GM12878 (cell line): Measurements from ENCODE around the gene EEF1A1. TPM values are rescaled to one million over a fixed set of nuclear protein-coding genes. Genes with fewer than 3 reads are reported as not detected.

Source experiments
- ASH2L ChIP-seq: fragments of 300-600, 200-600 bp; sonication (generic); IDR thresholded peaks from 2 replicates; pipeline ENCODE4 v1.6.1; 2017; ENCODE audit warnings: low read depth, mild to moderate bottlenecking, borderline replicate concordance
- ATF7 ChIP-seq: fragments of 450-650 bp; IDR thresholded peaks from 2 replicates; pipeline ENCODE4 v1.6.1; 2016; ENCODE audit warnings: low read depth, mild to moderate bottlenecking
- BCL3 ChIP-seq: IDR thresholded peaks from 2 replicates; pipeline ENCODE4 v1.6.1; 2011; ENCODE audit warnings: borderline replicate concordance, low read depth, mild to moderate bottlenecking, moderate library complexity, low read length; ENCODE audit not compliant: insufficient read depth, poor library complexity, severe bottlenecking
- BHLHE40 ChIP-seq, 2 experiments: fragments of 450-650 bp in 1 of 2; IDR thresholded peaks; 2 replicates each; pipeline ENCODE4 v1.6.1; 2011 to 2017; ENCODE audit warnings: low read depth in 2 of 2, borderline replicate concordance in 1 of 2, improper control_type of control experiment in 1 of 2, low read length in 1 of 2, mild to moderate bottlenecking in 1 of 2
- CEBPB ChIP-seq, 2 experiments: fragments of 150-350 bp in 1 of 2; IDR thresholded peaks; 2 replicates each; pipeline ENCODE4 v1.6.1; 2012 to 2014; ENCODE audit warnings: low read depth in 2 of 2, low read length in 2 of 2, borderline replicate concordance in 1 of 2, inconsistent platforms in 1 of 2
- EED ChIP-seq: sonication (generic); IDR thresholded peaks from 2 replicates; pipeline ENCODE4 v1.6.1; 2016; ENCODE audit warnings: antibody characterized with exemption, low read depth
- EGR1 ChIP-seq, 2 experiments: IDR thresholded peaks; 1 replicate in 1 of 2; 2 replicates in 1 of 2; pipeline ENCODE4 v1.6.1; 2011 to 2012; ENCODE audit warnings: low read depth in 2 of 2, low read length in 2 of 2, borderline replicate concordance in 1 of 2, mild to moderate bottlenecking in 1 of 2, moderate library complexity in 1 of 2
- NR2C1 ChIP-seq: fragments of 450-650 bp; IDR thresholded peaks from 2 replicates; pipeline ENCODE4 v1.6.1; 2017; ENCODE audit warnings: antibody characterized with exemption, mild to moderate bottlenecking, moderate library complexity
- PML ChIP-seq: IDR thresholded peaks from 2 replicates; pipeline ENCODE4 v1.6.1; 2012; ENCODE audit warnings: low read length, inconsistent platforms
- RAD51 ChIP-seq: fragments of 450-650 bp; IDR thresholded peaks from 2 replicates; pipeline ENCODE4 v1.6.1; 2016; ENCODE audit warnings: moderate library complexity, mild to moderate bottlenecking, inconsistent platforms
- RB1 ChIP-seq: fragments of 450-650 bp; formaldehyde crosslinking; IDR thresholded peaks from 2 replicates; pipeline ENCODE4 v1.6.1; 2017; ENCODE audit warnings: mild to moderate bottlenecking, borderline replicate concordance
- RELB ChIP-seq: fragments of 450-650 bp; IDR thresholded peaks from 2 replicates; pipeline ENCODE4 v1.6.1; 2017; ENCODE audit warnings: low read depth, mild to moderate bottlenecking, moderate library complexity
- SMAD1 ChIP-seq: fragments of 450-650 bp; IDR thresholded peaks from 2 replicates; pipeline ENCODE4 v1.6.1; 2018; ENCODE audit warnings: mild to moderate bottlenecking, low read depth; ENCODE audit not compliant: partially characterized antibody
- SMAD5 ChIP-seq: IDR thresholded peaks from 2 replicates; pipeline ENCODE4 v1.6.1; 2016; ENCODE audit warnings: antibody characterized with exemption, low read depth
- STAT3 ChIP-seq: IDR thresholded peaks from 2 replicates; pipeline ENCODE4 v1.6.1; 2011; ENCODE audit warnings: low read depth, low read length, improper control_type of control experiment
- YY1 ChIP-seq: IDR thresholded peaks from 2 replicates; pipeline ENCODE4 v1.6.1; 2011; ENCODE audit warnings: low read depth, mild to moderate bottlenecking, low read length
- polyA plus RNA-seq, 11 experiments: library from polyadenylated mRNA; depleted of rRNA in 4 of 11; unstranded in 6 of 11; stranded (reverse) in 5 of 11; fragments of >200 nt; fragmentation: Nextera tagmentation in 4 of 11; fragmentation: Illumina TruSeq in 1 of 11; extraction: Ambion mirVana in 4 of 11; extraction: Trizol in 1 of 11; gene quantifications; 1 replicate in 1 of 11; 2 replicates in 10 of 11; pipeline versions ENCODE4 v1.2.1 to v1.2.3, GENCODE V29; 2011 to 2016; ENCODE audit warnings: inconsistent platforms in 2 of 11, missing spikeins in 2 of 11, low read depth in 1 of 11
- total RNA-seq, 4 experiments: library from RNA; depleted of rRNA in 3 of 4; stranded (reverse); fragments of >200 nt in 3 of 4; fragmentation: Illumina TruSeq in 1 of 4; extraction: Trizol in 1 of 4; gene quantifications; 2 replicates each; pipeline versions ENCODE4 v1.2.1 to v1.2.3, GENCODE V29; 2013 to 2021
- TF ChIP-seq, protein P1 (sequence below): fragments of 450-650 bp; IDR thresholded peaks from 2 replicates; pipeline ENCODE4 v1.6.1; 2016; ENCODE audit warnings: mild to moderate bottlenecking, moderate library complexity, borderline replicate concordance
- TF ChIP-seq, protein P2 (sequence below): IDR thresholded peaks from 2 replicates; pipeline ENCODE4 v1.6.1; 2011; ENCODE audit warnings: low read depth, low read length, improper control_type of control experiment, borderline replicate concordance

EEF1A1 gene
- total and polyA plus RNA-seq, 10 of the 15 experiments (the other 5 are each of a cell fraction or from before 2014, with no cell fraction given): 4,214 to 18,090 (median 14,132) TPM

GRCh38 chr6:73523434-73524123 lies 2.7 kb upstream of the EEF1A1 start (continued):
- TF ChIP-seq, protein P1, sequence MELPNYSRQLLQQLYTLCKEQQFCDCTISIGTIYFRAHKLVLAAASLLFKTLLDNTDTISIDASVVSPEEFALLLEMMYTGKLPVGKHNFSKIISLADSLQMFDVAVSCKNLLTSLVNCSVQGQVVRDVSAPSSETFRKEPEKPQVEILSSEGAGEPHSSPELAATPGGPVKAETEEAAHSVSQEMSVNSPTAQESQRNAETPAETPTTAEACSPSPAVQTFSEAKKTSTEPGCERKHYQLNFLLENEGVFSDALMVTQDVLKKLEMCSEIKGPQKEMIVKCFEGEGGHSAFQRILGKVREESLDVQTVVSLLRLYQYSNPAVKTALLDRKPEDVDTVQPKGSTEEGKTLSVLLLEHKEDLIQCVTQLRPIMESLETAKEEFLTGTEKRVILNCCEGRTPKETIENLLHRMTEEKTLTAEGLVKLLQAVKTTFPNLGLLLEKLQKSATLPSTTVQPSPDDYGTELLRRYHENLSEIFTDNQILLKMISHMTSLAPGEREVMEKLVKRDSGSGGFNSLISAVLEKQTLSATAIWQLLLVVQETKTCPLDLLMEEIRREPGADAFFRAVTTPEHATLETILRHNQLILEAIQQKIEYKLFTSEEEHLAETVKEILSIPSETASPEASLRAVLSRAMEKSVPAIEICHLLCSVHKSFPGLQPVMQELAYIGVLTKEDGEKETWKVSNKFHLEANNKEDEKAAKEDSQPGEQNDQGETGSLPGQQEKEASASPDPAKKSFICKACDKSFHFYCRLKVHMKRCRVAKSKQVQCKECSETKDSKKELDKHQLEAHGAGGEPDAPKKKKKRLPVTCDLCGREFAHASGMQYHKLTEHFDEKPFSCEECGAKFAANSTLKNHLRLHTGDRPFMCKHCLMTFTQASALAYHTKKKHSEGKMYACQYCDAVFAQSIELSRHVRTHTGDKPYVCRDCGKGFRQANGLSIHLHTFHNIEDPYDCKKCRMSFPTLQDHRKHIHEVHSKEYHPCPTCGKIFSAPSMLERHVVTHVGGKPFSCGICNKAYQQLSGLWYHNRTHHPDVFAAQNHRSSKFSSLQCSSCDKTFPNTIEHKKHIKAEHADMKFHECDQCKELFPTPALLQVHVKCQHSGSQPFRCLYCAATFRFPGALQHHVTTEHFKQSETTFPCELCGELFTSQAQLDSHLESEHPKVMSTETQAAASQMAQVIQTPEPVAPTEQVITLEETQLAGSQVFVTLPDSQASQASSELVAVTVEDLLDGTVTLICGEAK: peak; percentile 50; the same call in 1 of the 2 replicates
- TF ChIP-seq RELB (0 out of 2 replicates have a peak, but pooled peaks have one; percentile 11), CEBPB (IDR thresholded peaks at IDR 0.05; ENCODE audit: borderline replicate concordance in 1 of 2, low read depth in 2 of 2, low read length in 2 of 2) (no peak), YY1 (no peak; the same call in 1 of the 2 replicates), SMAD5 (peak; percentile 62), BHLHE40 (IDR thresholded peaks at IDR 0.05; ENCODE audit: borderline replicate concordance in 1 of 2, low read depth in 2 of 2, low read length in 1 of 2) (peak; percentile 80 to 87), EED (peak; percentile 38; the same call in 1 of the 2 replicates), RAD51 (peak; percentile 85), BCL3 (peak; percentile 68), ATF7 (peak; percentile 45; the same call in 1 of the 2 replicates), ASH2L (no peak), RB1 (peak; percentile 79; the same call in 1 of the 2 replicates), STAT3 (no peak), EGR1 (IDR thresholded peaks at IDR 0.05; ENCODE audit: borderline replicate concordance in 1 of 2, low read depth in 2 of 2, low read length in 2 of 2) (peak in 1 of 2 experiments; percentile 70; a peak in 2 of 3 replicates), NR2C1 (no peak; the same call in 1 of the 2 replicates), PML (peak; percentile 92; the same call in 1 of the 2 replicates), SMAD1 (peak; percentile 19)
- TF ChIP-seq, protein P2, sequence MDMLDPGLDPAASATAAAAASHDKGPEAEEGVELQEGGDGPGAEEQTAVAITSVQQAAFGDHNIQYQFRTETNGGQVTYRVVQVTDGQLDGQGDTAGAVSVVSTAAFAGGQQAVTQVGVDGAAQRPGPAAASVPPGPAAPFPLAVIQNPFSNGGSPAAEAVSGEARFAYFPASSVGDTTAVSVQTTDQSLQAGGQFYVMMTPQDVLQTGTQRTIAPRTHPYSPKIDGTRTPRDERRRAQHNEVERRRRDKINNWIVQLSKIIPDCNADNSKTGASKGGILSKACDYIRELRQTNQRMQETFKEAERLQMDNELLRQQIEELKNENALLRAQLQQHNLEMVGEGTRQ: peak; percentile 34; the same call in 1 of the 2 replicates
